Activated T-helper 17 cell treated with anti-CD3 and anti-CD28 coated beads, Interleukin-2, amount 50 U/mL, for 72 hours (primary cell): ENCODE data around the gene CACNB1. TPM values are rescaled to one million over a fixed set of nuclear protein-coding genes. Genes with fewer than 3 reads are reported as not detected.
"Not testable (repeated sequence)": the region's sequence is repeated elsewhere in the genome, so short reads cannot be mapped to it uniquely, and the experiment has no call there.

Source experiments
- ATAC-seq: fragments of 150-1000 bp; cut with Tn5 transposase; replicated peaks from 2 replicates; pipeline ENCODE4 v1.10.0; 2021; ENCODE audit warnings: mild to moderate bottlenecking, moderate library complexity
- H3K27ac Mint-ChIP-seq: one replicate; pipeline ENCODE4 v1.8.0; 2022; ENCODE audit warnings: mixed read lengths
- H3K27me3 Mint-ChIP-seq: one replicate; pipeline ENCODE4 v1.8.0; 2022; ENCODE audit warnings: mixed read lengths
- H3K36me3 Mint-ChIP-seq: one replicate; pipeline ENCODE4 v1.8.0; 2022; ENCODE audit warnings: low read depth, mild to moderate bottlenecking, mixed read lengths
- H3K4me1 Mint-ChIP-seq: one replicate; pipeline ENCODE4 v1.8.0; 2022; ENCODE audit warnings: mixed read lengths
- H3K4me3 Mint-ChIP-seq: one replicate; pipeline ENCODE4 v1.8.0; 2022; ENCODE audit warnings: mild to moderate bottlenecking, mixed read lengths
- H3K9me3 Mint-ChIP-seq: one replicate; pipeline ENCODE4 v1.8.0; 2022; ENCODE audit warnings: mixed read lengths
- total RNA-seq, 2 donors: library from RNA; stranded (reverse); gene quantifications; one replicate each; pipeline ENCODE4 v1.2.3, GENCODE V29; 2022

The CACNB1 gene
- total RNA-seq, 2 donors from 2014 or later, result 22.6 to 24.2 TPM

DNA sequence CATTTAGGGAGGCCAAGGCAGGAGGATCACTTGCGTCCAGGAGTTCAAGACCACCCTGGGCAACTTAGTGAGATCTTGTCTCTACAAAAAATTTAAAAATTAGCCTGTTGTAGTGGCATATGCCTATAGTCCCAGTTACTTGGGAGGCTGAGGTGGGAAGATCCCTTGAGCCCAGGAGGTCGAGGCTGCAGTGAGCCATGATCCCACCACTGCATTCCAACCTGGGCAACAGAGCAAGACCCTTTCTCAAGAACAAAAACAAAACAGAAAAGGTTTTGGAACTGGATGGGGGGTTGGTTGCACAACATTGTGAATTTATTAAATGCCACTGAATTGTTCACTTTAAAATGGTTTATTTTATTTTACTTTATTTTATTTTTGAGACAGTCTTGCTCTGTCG is 67.3 kb downstream of the CACNB1 start:
- ATAC-seq, result no peak
- no peak overlapping the region for H3K27ac Mint-ChIP-seq
- no peaks in the 10 kb centered on the region for H3K9me3 Mint-ChIP-seq

GRCh38 chr17:39129544-39129943 is 67.9 kb downstream of the CACNB1 start:
- H3K4me3 Mint-ChIP-seq, H3K36me3 Mint-ChIP-seq, H3K4me1 Mint-ChIP-seq, ATAC-seq, H3K27ac Mint-ChIP-seq, H3K27me3 Mint-ChIP-seq, H3K9me3 Mint-ChIP-seq: not testable (repeated sequence)

More for the DNA sequence above, 67.3 kb downstream of the CACNB1 start:
- Mint-ChIP-seq H3K4me3 (no peak overlapping the region), H3K27me3 (no peaks in the 10 kb centered on the region), H3K4me1 (no peaks in the 10 kb centered on the region), H3K36me3 (no peaks in the 10 kb centered on the region)

DNA sequence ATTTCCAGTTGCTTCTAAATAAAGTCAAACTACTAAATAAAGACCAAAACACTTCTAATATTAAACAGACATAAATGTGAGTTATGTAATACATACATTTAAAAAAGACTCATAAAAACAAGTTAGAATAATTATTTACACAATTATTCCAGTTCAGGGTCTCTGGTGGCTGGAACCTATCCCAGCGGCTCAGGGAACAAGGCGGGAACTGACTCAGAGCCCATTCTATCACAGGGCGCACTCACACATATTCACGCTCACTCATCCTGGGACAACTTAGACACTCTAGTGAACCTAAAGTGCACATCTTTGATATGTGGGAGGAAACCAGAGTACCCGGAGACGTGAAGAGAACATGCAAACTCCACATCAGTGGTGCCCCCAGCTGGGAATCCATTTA is 71.0 kb downstream of the CACNB1 start:
- Mint-ChIP-seq H3K27me3 (no peaks in the 10 kb centered on the region), H3K9me3 (no peaks in the 10 kb centered on the region), H3K27ac (no peak overlapping the region), H3K4me3 (no peak overlapping the region), H3K36me3 (no peaks in the 10 kb centered on the region), H3K4me1 (no peaks in the 10 kb centered on the region)
- no peak for ATAC-seq

DNA sequence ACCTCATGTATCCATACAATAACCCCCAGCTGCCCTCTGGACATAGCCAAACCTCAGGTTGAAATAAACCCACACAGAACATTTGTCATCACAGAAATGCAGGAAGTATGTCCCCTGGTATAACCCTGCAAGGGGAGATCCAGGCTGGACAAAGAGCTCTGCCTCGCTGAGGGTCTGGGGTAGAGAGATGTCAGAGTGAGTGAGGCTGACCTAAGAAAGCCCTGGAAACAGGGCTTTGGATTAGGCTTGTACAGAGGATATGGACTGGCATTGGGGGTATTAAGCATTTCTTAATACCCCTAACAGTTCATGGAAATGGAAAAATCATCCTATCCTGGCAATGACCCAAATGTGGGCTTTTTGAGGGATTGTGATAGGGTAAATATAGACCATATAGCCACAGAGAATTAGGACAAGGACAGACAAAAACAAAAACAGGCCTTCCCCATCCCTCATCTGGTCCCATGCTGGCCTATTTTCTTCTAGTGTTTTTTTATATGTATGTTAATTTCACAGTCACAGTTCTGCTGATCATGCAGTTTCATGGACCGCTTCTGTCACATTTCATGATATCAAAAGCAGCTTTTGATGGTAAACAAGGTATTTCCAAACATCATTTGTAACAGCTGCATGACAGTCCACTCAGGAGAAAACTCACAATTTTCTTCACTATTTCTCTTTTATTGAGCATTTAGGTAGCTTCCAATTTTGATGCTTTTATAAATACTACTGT is 72.2 kb downstream of the CACNB1 start:
- Mint-ChIP-seq H3K36me3 (no peaks in the 10 kb centered on the region), H3K4me3 (no peak overlapping the region), H3K27ac (no peak overlapping the region), H3K27me3 (no peaks in the 10 kb centered on the region), H3K9me3 (no peaks in the 10 kb centered on the region), H3K4me1 (no peaks in the 10 kb centered on the region)
- no peak for ATAC-seq

DNA sequence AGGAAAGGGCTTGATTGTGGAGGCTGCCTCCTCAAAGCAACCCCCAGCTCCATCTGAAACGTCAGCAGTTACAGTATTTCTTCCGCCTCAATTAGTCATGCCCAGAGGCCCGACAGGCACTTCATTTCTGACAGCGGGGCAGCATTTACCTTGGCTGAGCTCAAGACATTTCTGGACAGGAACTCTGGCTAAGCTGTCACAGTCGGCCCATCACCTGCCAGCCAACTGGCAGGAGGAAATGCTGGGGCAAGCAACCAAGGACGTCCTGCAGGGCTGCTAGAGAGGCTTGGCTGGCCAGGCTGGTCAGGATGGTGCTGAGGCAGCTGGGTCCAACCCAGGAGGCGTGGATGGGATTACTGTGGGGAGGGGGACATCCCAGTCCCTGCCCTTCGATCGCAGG is 73.8 kb downstream of the CACNB1 start:
- Mint-ChIP-seq H3K4me3 (no peak overlapping the region), H3K27ac (no peak overlapping the region), H3K4me1 (no peaks in the 10 kb centered on the region), H3K9me3 (no peaks in the 10 kb centered on the region), H3K36me3 (no peaks in the 10 kb centered on the region), H3K27me3 (no peaks in the 10 kb centered on the region)
- no peak for ATAC-seq

Other genes with a start within 250 kb of the CACNB1 start
- not detected for gene FBXO47, start 230.3 kb downstream of the CACNB1 start, total RNA-seq
- 1 to 10 TPM in 1 of 2 donors, under 1 TPM in 1; 0.41 to 2.1 TPM for gene PLXDC1, start 46.0 kb downstream of the CACNB1 start, total RNA-seq
- not detected for gene ARL5C, start 31.5 kb downstream of the CACNB1 start, total RNA-seq
- gene RPL19, start 2.6 kb upstream of the CACNB1 start, total RNA-seq, result 1,000 to 10,000 TPM; 2,432 to 2,485 TPM
- gene STAC2, start 28.3 kb upstream of the CACNB1 start, total RNA-seq, result not detected
- 10 to 100 TPM; 20.2 to 20.7 TPM for gene FBXL20, start 204.0 kb upstream of the CACNB1 start, total RNA-seq